ENCODE measurements around the gene INHBE. TPM values are rescaled to one million over a fixed set of nuclear protein-coding genes. Genes with fewer than 3 reads are reported as not detected.
A peak's percentile ranks its signal among the peaks of the same experiment; 100 is the strongest.

Gene INHBE
- total and polyA plus RNA-seq, 8 donors, result not detected

- intact Hi-C loops (cut with DNase I; ENCODE audit: low total_unique reads), result loop anchor here (5.0 kb wide), 1 partner anchor 144 kb away; no protein-coding TSS in a partner anchor
- H3K36me3 ChIP-seq, result no peaks in the 10 kb centered on the region
- TF ChIP-seq POLR2A (IDR thresholded peaks at IDR 0.05) (no peak), EP300 (IDR thresholded peaks at IDR 0.05) (no peak), POLR2AphosphoS5 (IDR thresholded peaks at IDR 0.05) (no peak)
- TF ChIP-seq, protein P1, sequence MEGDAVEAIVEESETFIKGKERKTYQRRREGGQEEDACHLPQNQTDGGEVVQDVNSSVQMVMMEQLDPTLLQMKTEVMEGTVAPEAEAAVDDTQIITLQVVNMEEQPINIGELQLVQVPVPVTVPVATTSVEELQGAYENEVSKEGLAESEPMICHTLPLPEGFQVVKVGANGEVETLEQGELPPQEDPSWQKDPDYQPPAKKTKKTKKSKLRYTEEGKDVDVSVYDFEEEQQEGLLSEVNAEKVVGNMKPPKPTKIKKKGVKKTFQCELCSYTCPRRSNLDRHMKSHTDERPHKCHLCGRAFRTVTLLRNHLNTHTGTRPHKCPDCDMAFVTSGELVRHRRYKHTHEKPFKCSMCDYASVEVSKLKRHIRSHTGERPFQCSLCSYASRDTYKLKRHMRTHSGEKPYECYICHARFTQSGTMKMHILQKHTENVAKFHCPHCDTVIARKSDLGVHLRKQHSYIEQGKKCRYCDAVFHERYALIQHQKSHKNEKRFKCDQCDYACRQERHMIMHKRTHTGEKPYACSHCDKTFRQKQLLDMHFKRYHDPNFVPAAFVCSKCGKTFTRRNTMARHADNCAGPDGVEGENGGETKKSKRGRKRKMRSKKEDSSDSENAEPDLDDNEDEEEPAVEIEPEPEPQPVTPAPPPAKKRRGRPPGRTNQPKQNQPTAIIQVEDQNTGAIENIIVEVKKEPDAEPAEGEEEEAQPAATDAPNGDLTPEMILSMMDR (IDR thresholded peaks at IDR 0.05), result no peak
- H3K27ac ChIP-seq, result no peak overlapping the region
- H3K27me3 ChIP-seq, result peaks cover 0 to 23% (median 0%) of the 10 kb centered on the region in 3 donors
- no peak for DNase-seq
- no peaks in the 10 kb centered on the region for H3K9me3 ChIP-seq
- H3K4me3 ChIP-seq, result no peak overlapping the region
- 57 to 73% (median 64%) methylated on average over 6 of the region's 6 CpGs for WGBS, 5 donors
- peaks cover 0 to 17% (median 5%) of the 10 kb centered on the region in 4 donors for H3K4me1 ChIP-seq
Measured at GRCh38 chr12:57451233-57451778, 3.8 kb upstream of the INHBE start.

DNA sequence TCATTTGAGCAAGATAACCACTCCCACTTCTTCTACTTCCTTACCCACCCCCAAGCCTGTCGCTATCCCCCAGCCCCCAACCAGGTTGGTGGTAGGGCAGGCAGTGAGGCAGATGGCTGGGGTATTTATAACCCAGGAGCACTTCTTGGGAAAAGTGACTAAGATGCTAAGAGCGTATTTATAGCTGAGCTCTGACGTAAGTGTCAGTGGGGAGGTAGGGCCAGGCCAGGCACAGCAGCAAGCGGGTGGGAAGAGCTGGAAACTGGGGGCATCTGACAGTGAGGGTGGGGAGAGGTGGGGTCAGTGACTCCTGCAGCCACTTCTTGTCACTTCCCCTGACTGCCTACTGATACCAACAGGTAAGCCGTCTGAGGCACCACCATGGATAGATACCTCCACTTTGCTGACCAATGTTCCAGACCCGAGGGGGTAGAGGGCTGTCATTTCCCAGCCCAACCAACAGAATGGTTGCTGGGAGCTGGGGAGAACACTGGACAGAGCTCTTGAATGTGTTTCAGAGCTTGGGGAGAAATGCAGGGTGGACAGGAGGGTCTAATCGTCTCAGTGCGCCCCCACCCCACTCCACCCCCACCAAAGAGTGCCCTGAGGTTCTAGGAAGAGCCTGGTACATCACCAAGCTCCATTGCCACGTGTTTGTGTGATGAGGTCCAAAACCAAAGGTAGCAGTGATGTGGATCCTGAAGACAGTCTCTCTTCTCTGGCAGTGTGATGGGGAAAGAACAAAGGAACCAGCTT lies 2.7 kb upstream of the INHBE start:
- no peak for TF ChIP-seq POLR2AphosphoS5 (IDR thresholded peaks at IDR 0.05)
- TF ChIP-seq, protein P1 (IDR thresholded peaks at IDR 0.05), result no peak
- intact Hi-C loops (cut with DNase I; ENCODE audit: low total_unique reads), result loop anchor here (5.0 kb wide), 1 partner anchor 145 kb away; no protein-coding TSS in a partner anchor
- Histone ChIP-seq H3K27me3 (peaks cover 0 to 26% (median 0%) of the 10 kb centered on the region in 3 donors), H3K9me3 (no peaks in the 10 kb centered on the region), H3K4me3 (no peak overlapping the region), H3K27ac (peak overlapping the region in 1 of 5 donors; percentile 52), H3K4me1 (peaks cover 0 to 18% (median 5%) of the 10 kb centered on the region in 4 donors), H3K36me3 (no peaks in the 10 kb centered on the region)
- WGBS, 5 donors, result 30 to 46% (median 34%) methylated on average over 5 to 9 of the region's 9 CpGs
- peak in 1 of 2 donors; percentile 77 for DNase-seq

DNA sequence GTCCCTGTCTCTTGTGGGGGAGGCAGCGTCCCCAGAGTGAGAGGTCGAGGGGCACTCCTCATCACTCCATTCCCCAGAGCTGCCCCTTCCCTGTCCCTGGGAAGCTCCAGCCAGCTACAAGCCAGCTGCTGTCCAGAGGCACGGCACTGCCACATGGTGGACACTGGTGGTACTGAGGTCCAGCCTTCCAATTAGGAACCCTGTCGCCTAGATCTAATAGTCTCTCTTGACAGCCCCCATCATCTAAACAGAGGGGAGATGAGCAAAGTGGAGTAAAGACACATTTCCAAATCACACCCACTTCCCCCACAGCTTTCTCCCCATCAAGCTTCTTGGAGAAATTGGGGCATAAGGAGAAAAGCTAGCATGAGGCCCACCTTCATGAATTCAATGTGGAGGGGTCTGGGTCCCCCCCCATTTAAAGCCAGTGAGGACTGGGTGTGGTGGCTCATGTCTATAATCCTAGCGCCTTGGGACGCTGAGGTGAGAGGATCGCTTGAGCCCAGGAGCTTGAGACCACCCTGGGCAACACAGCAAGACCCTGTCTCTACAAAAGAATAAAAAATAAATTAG lies 2.1 kb upstream of the INHBE start:
- Histone ChIP-seq H3K27ac (peak overlapping the region in 1 of 5 donors; percentile 52), H3K9me3 (no peaks in the 10 kb centered on the region), H3K4me1 (peaks cover 0 to 18% (median 5%) of the 10 kb centered on the region in 4 donors), H3K4me3 (no peak overlapping the region), H3K36me3 (no peaks in the 10 kb centered on the region), H3K27me3 (peaks cover 0 to 26% (median 0%) of the 10 kb centered on the region in 3 donors)
- 4 to 29% (median 23%) methylated on average over 4 to 7 of the region's 7 CpGs for WGBS, 5 donors
- peak; percentile 82 to 90 for DNase-seq
- TF ChIP-seq POLR2AphosphoS5 (IDR thresholded peaks at IDR 0.05) (peak in 1 of 3 donors; percentile 48), POLR2A (IDR thresholded peaks at IDR 0.05) (no peak), EP300 (IDR thresholded peaks at IDR 0.05) (no peak)
- TF ChIP-seq, protein P1 (IDR thresholded peaks at IDR 0.05), result peak in 5 of 7 experiments; percentile 83 to 92 (median 90)
- intact Hi-C loops (cut with DNase I; ENCODE audit: low total_unique reads), result loop anchor here (5.0 kb wide), 1 partner anchor 146 kb away; no protein-coding TSS in a partner anchor

DNA sequence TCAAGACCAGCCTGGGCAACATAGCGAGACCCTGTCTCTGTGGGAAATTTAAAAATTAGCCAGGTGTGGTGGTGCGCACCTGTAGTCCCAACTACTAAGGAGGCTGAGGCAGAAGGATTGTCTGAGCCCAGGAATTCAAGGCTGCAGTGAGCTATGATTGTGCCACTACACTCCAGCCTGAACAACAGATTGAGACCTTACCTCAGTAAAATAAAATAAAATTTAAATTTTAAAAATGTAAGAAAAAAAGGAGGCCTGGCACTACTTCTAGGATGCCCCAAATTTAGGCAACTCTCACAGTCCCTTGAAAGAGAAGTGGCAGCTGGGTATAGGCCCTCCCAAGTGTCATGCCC lies 918 bp upstream of the INHBE start:
- no peak overlapping the region for H3K4me3 ChIP-seq
- no peak for TF ChIP-seq POLR2AphosphoS5 (IDR thresholded peaks at IDR 0.05)
- no peak for TF ChIP-seq EP300 (IDR thresholded peaks at IDR 0.05)
- TF ChIP-seq POLR2A (IDR thresholded peaks at IDR 0.05), result no peak
- TF ChIP-seq, protein P1 (IDR thresholded peaks at IDR 0.05), result no peak
- H3K9me3 ChIP-seq, result no peaks in the 10 kb centered on the region
- peaks cover 0 to 26% (median 0%) of the 10 kb centered on the region in 3 donors for H3K27me3 ChIP-seq
- H3K4me1 ChIP-seq, result peaks cover 0 to 27% (median 10%) of the 10 kb centered on the region in 4 donors
- no peak overlapping the region for H3K27ac ChIP-seq
- no peak for DNase-seq
- H3K36me3 ChIP-seq, result no peaks in the 10 kb centered on the region
- 94 to 100% (median 96%) methylated on average over 2 of the region's 2 CpGs for WGBS, 5 donors
- intact Hi-C loops (cut with DNase I; ENCODE audit: low total_unique reads), result loop anchor here (5.0 kb wide), 1 partner anchor 147 kb away; no protein-coding TSS in a partner anchor

All from stomach (tissue), 9 donors.